ENCODE results near the gene ZNF697.

- TF ChIP-seq CTCF (IDR thresholded peaks at IDR 0.05) (no peak), POLR2A (IDR thresholded peaks at IDR 0.05) (no peak)
These were observed 31.2 kb upstream of the ZNF697 start for GRCh38 chr1:119679223-119679622.

Measured in breast epithelium (tissue), 3 donors.